Measurements from ENCODE around the gene RAB20.
"Not testable (repeated sequence)": the region's sequence is repeated elsewhere in the genome, so short reads cannot be mapped to it uniquely, and the experiment has no call there.

Gene RAB20

GRCh38 chr13:110561344-110562035 is at the start of gene RAB20:
RAB20 (minus strand) TSS chr13:110561722; CDS start chr13:110561519, 203 bp downstream.
- DNase-seq: peak; percentile 90

- no peak for DNase-seq
Observed at GRCh38 chr13:110610955-110611595, 49.6 kb upstream of the RAB20 start.

GRCh38 chr13:110607675-110608224 is 46.2 kb upstream of the RAB20 start:
- DNase-seq: no peak

- not testable (repeated sequence) for DNase-seq
Observed at GRCh38 chr13:110606281-110606680, 44.8 kb upstream of the RAB20 start.

GRCh38 chr13:110605132-110605531 is 43.6 kb upstream of the RAB20 start:
- DNase-seq: no peak

GRCh38 chr13:110600980-110601379 is 39.5 kb upstream of the RAB20 start:
- no peak for DNase-seq

- no peak for DNase-seq
Observed at GRCh38 chr13:110600261-110600819, 38.8 kb upstream of the RAB20 start.

- DNase-seq: no peak
Observed at GRCh38 chr13:110597041-110597689, 35.6 kb upstream of the RAB20 start.

GRCh38 chr13:110593430-110594130 is 32.1 kb upstream of the RAB20 start:
- peak; percentile 69 for DNase-seq

GRCh38 chr13:110592665-110593064 is 31.1 kb upstream of the RAB20 start:
- no peak for DNase-seq

- no peak for DNase-seq
Observed at GRCh38 chr13:110590577-110590976, 29.1 kb upstream of the RAB20 start.

- DNase-seq: no peak
Observed at GRCh38 chr13:110589793-110590390, 28.4 kb upstream of the RAB20 start.

GRCh38 chr13:110583178-110583865 is 21.8 kb upstream of the RAB20 start:
- no peak for DNase-seq

- no peak for DNase-seq
Observed at GRCh38 chr13:110582421-110582954, 21.0 kb upstream of the RAB20 start.

- no peak for DNase-seq
Observed at GRCh38 chr13:110581506-110582185, 20.1 kb upstream of the RAB20 start.

- DNase-seq: no peak
Observed at GRCh38 chr13:110580800-110581199, 19.3 kb upstream of the RAB20 start.

GRCh38 chr13:110578363-110578762 is 16.8 kb upstream of the RAB20 start:
- no peak for DNase-seq

- no peak for DNase-seq
Observed at GRCh38 chr13:110576736-110577476, 15.4 kb upstream of the RAB20 start.

GRCh38 chr13:110576070-110576394 is 14.5 kb upstream of the RAB20 start:
- DNase-seq: no peak
